ENCODE results near the gene DDX39A.

GRCh38 chr19:14411938-14412245 lies 7.2 kb downstream of the DDX39A start:
- no peak for TF ChIP-seq CTCF (IDR thresholded peaks at IDR 0.05)
- TF ChIP-seq POLR2A (IDR thresholded peaks at IDR 0.05) = no peak

Measured in adrenal gland (tissue), 5 donors.